Erythroblast (primary cell): Measurements from ENCODE around the gene ZSCAN5C.

Source experiments
- GATA1 ChIP-seq: IDR thresholded peaks from 2 replicates; pipeline ENCODE4 v1.6.1; 2011; ENCODE audit warnings: low read depth, mild to moderate bottlenecking, control low read depth, low read length, moderate library complexity
- POLR2A ChIP-seq: IDR thresholded peaks from 2 replicates; pipeline ENCODE4 v1.6.1; 2011; ENCODE audit warnings: mild to moderate bottlenecking, low read length

GRCh38 chr19:56193981-56194640 is 8.0 kb upstream of the ZSCAN5C start:
- TF ChIP-seq POLR2A (no peak), GATA1 (no peak)
